Measurements from ENCODE around the gene NEK9.
A peak's percentile ranks its signal among the peaks of the same experiment; 100 is the strongest.
"Not testable (repeated sequence)": the region's sequence is repeated elsewhere in the genome, so short reads cannot be mapped to it uniquely, and the experiment has no call there.

The NEK9 gene

DNA sequence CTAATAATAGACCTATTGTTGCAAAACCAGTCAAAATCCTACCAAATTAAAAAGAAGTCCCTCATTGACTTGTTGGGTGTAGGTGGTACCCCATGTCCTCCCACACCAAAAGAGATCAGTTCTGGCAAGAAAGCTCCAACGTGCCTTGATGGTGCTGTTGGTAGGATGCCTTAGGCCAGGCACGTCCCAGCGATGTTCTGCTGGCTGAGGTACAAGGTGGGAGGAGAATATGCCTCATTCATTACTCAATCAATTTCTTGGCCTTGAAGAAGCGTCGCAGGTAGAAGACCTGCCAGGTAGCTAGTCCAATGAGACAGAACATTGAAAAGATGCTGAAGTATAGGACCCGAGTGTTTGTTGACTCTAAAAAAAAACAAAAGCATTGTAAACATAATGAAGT lies 7.8 kb upstream of the NEK9 start:
- no peak for DNase-seq
- Mint-ChIP-seq H3K9me3 (no peaks in the 10 kb centered on the region), H3K4me1 (ENCODE audit: low read depth) (peaks cover 24% of the 10 kb centered on the region), H3K27ac (peak overlapping the region; percentile 22), H3K4me3 (no peak overlapping the region), H3K36me3 (ENCODE audit: low read depth) (peaks cover 67% of the 10 kb centered on the region), H3K27me3 (no peaks in the 10 kb centered on the region)

- Mint-ChIP-seq H3K27ac (no peak overlapping the region), H3K36me3 (ENCODE audit: low read depth) (peaks cover 67% of the 10 kb centered on the region), H3K4me3 (no peak overlapping the region), H3K4me1 (ENCODE audit: low read depth) (peaks cover 18% of the 10 kb centered on the region), H3K27me3 (no peaks in the 10 kb centered on the region), H3K9me3 (no peaks in the 10 kb centered on the region)
- no peak for DNase-seq
Observed at GRCh38 chr14:75133597-75133996, 6.7 kb upstream of the NEK9 start.

- Mint-ChIP-seq H3K27ac (peak overlapping the region; percentile 51), H3K4me1 (ENCODE audit: low read depth) (peaks cover 21% of the 10 kb centered on the region), H3K36me3 (ENCODE audit: low read depth) (peaks cover 69% of the 10 kb centered on the region), H3K9me3 (no peaks in the 10 kb centered on the region), H3K4me3 (no peak overlapping the region), H3K27me3 (no peaks in the 10 kb centered on the region)
- no peak for DNase-seq
Observed at GRCh38 chr14:75132382-75133086, 5.7 kb upstream of the NEK9 start.

GRCh38 chr14:75128596-75128990 lies 1.7 kb upstream of the NEK9 start:
- no peaks in the 10 kb centered on the region for H3K27me3 Mint-ChIP-seq
- peaks cover 45% of the 10 kb centered on the region for H3K4me1 Mint-ChIP-seq (ENCODE audit: low read depth)

DNA sequence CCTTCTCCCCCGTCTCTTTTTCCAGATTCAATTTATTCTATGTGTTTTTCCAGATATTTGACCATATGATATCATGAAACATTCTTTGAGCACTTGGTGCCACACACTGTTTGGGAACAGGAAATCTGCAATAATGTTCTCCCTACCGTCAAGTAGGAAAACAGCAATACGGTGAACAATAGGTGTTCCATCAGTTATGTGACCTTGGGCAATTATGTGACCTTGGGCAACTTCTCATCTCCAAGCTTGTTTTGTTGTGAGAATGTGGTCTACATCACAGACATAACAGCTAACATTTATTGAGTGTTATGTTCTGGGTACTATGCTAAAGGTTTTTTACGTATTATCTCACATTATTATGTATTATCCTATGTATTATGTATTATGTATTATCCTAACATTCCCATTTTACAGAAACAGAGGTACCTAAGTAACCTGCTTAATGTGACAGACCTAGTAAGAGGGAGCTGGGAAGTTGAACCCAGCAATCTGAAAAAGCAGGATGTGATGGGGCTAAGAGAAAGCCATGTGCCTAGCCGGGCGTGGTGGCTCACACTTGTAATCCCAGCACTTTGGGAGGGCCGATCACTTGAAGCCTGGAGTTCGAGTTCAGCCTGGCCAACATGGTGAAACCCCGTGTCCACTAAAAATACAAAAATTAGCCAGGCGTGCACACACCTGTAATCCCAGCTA lies 1.2 kb upstream of the NEK9 start:
- H3K9me3 Mint-ChIP-seq = no peaks in the 10 kb centered on the region
- H3K4me3 Mint-ChIP-seq = peak overlapping the region; percentile 99
- no peak for DNase-seq
- peaks cover 52% of the 10 kb centered on the region for H3K36me3 Mint-ChIP-seq (ENCODE audit: low read depth)
- H3K4me1 Mint-ChIP-seq (ENCODE audit: low read depth) = peaks cover 47% of the 10 kb centered on the region
- no peaks in the 10 kb centered on the region for H3K27me3 Mint-ChIP-seq
- H3K27ac Mint-ChIP-seq = peak overlapping the region; percentile 99

More at GRCh38 chr14:75128596-75128990, 1.7 kb upstream of the NEK9 start:
- Mint-ChIP-seq H3K36me3 (ENCODE audit: low read depth) (peaks cover 57% of the 10 kb centered on the region), H3K27ac (no peak overlapping the region), H3K4me3 (peak overlapping the region; percentile 99), H3K9me3 (no peaks in the 10 kb centered on the region)
- no peak for DNase-seq

DNA sequence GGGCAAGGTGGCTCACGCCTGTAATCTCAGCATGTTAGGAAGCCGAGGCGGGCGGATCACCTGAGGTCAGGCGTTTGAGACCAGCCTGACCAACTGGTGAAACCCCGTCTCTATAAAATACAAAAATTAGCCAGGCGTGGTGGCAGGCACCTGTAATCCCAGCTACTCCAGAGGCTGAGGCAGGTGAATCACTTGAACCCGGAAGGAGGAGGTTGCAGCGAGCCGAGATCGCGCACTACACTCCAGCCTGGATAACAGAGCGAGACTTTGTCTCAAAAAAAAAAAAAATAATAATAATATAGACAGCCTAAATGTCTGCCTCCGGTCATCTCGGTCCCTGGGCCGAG lies 599 bp upstream of the NEK9 start:
- DNase-seq, H3K27me3 Mint-ChIP-seq, H3K9me3 Mint-ChIP-seq: not testable (repeated sequence)
- peaks cover 46% of the 10 kb centered on the region for H3K36me3 Mint-ChIP-seq (ENCODE audit: low read depth)
- peaks cover 44% of the 10 kb centered on the region for H3K4me1 Mint-ChIP-seq (ENCODE audit: low read depth)
- peak overlapping the region; percentile 99 for H3K4me3 Mint-ChIP-seq
- peak overlapping the region; percentile 99 for H3K27ac Mint-ChIP-seq

GRCh38 chr14:75126121-75126544 lies 715 bp downstream of the NEK9 start:
- H3K27ac Mint-ChIP-seq = peak overlapping the region; percentile 99
- no peaks in the 10 kb centered on the region for H3K9me3 Mint-ChIP-seq
- H3K36me3 Mint-ChIP-seq (ENCODE audit: low read depth) = peaks cover 46% of the 10 kb centered on the region
- H3K4me1 Mint-ChIP-seq (ENCODE audit: low read depth) = peaks cover 52% of the 10 kb centered on the region
- DNase-seq = no peak
- H3K27me3 Mint-ChIP-seq = no peaks in the 10 kb centered on the region
- peak overlapping the region; percentile 99 for H3K4me3 Mint-ChIP-seq

DNA sequence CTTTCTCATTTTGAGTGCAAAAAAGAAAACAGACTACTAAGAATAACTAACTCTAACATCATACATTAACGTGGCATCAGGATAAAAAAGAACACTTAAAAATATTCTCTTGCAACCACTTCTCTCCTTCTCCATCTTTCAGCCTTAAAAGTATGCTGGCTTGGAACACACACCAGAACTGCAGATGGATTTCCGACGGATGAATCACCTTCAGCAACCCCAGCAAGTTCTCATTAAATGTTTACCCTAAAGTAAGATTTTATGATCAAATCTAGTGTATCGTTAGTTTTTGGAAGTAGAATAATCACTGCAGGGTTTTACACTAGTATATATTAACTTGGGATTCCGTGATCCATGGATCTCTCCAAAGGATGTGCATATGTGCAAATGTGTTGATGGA lies 1.2 kb downstream of the NEK9 start:
- Mint-ChIP-seq H3K9me3 (no peaks in the 10 kb centered on the region), H3K36me3 (ENCODE audit: low read depth) (peaks cover 49% of the 10 kb centered on the region), H3K4me1 (ENCODE audit: low read depth) (peaks cover 56% of the 10 kb centered on the region), H3K27ac (peak overlapping the region; percentile 99), H3K4me3 (peak overlapping the region; percentile 99), H3K27me3 (no peaks in the 10 kb centered on the region)
- DNase-seq = no peak

DNA sequence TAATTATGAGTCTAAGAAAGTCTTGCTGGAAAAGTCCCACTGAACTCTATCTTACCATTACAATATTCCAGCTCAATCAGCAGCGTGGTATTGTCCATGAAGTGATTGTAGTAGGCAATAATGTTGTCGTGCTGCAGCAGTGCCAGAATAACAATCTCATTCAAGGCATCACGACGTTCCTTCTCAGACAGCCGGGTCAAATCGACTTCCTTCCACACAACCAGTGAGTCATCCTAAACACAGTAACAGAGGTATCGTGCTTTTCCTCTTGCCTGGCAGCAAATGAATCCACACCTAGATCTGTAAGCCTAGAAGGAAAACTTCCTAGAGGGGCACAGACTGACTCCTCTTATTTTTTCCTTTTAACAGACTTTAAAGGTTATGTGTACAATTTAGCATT lies 2.9 kb downstream of the NEK9 start:
- peaks cover 55% of the 10 kb centered on the region for H3K36me3 Mint-ChIP-seq (ENCODE audit: low read depth)
- H3K4me1 Mint-ChIP-seq (ENCODE audit: low read depth) = peaks cover 60% of the 10 kb centered on the region
- no peaks in the 10 kb centered on the region for H3K9me3 Mint-ChIP-seq
- DNase-seq = no peak
- H3K27me3 Mint-ChIP-seq = no peaks in the 10 kb centered on the region
- H3K4me3 Mint-ChIP-seq = peak overlapping the region; percentile 22
- H3K27ac Mint-ChIP-seq = peak overlapping the region; percentile 99

DNA sequence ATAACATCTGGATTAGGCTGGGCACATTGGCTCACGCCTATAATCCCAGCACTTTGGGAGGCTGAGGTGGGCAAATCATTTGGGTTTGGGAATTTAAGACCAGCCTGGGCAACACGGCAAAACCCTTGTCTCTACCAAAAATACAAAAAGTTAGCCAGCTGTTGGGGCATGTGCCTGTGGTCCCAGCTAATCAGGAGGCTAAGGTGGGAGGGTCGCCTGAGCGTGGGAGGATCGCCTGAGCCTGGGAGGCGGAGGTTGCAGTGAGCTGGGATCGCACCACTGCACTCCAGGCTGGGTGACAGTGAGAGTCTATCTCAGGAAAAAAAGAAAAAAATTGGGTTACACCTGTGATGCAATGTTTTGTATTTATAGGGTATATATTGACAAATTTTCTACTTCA lies 5.3 kb downstream of the NEK9 start:
- Mint-ChIP-seq H3K27ac (peak overlapping the region; percentile 28), H3K4me1 (ENCODE audit: low read depth) (peaks cover 48% of the 10 kb centered on the region), H3K36me3 (ENCODE audit: low read depth) (peaks cover 64% of the 10 kb centered on the region), H3K4me3 (no peak overlapping the region), H3K27me3 (no peaks in the 10 kb centered on the region), H3K9me3 (no peaks in the 10 kb centered on the region)
- no peak for DNase-seq

DNA sequence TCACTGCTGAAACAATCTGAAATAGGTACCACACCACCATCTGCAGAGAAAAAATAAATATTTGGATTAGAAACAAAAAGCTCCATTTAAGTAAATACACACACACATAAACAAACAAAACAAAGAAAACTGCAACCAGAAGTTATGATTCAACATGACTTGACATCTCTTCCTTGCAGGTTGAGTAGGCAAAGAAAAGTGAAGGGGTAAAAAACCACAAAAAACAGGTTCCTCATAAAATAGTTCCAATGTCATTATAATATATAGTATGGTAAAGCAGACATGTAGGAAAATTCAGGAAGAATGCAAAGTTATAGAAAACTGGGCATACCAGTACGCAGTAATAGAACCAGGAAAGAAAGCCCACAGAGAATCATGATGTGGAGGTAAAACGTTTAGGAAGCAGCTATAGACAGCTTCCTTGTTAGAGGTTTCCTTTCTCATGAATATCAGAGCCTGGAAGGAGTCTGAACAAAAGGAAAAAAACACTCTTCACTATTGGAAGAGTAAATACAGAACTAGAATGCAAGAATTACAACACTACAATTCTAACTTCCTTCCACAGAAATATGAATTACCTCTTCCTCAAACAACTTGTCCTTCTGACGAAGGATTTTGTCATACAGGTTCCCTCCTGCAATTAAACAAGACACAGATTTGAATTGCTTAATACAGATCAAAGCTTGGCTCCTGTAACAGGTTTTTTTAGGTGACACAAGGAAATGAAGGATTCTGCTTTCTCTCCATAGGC lies 6.1 kb downstream of the NEK9 start:
- peaks cover 67% of the 10 kb centered on the region for H3K36me3 Mint-ChIP-seq (ENCODE audit: low read depth)

GRCh38 chr14:75119056-75119455 lies 7.8 kb downstream of the NEK9 start:
- H3K27ac Mint-ChIP-seq = no peak overlapping the region
- no peaks in the 10 kb centered on the region for H3K27me3 Mint-ChIP-seq
- no peak for DNase-seq
- peaks cover 34% of the 10 kb centered on the region for H3K4me1 Mint-ChIP-seq (ENCODE audit: low read depth)
- peaks cover 79% of the 10 kb centered on the region for H3K36me3 Mint-ChIP-seq (ENCODE audit: low read depth)
- H3K4me3 Mint-ChIP-seq = no peak overlapping the region
- H3K9me3 Mint-ChIP-seq = no peaks in the 10 kb centered on the region

More for the DNA sequence above, 6.1 kb downstream of the NEK9 start:
- H3K27ac Mint-ChIP-seq = peak overlapping the region; percentile 51
- no peaks in the 10 kb centered on the region for H3K27me3 Mint-ChIP-seq
- no peak overlapping the region for H3K4me3 Mint-ChIP-seq
- no peak for DNase-seq
- H3K4me1 Mint-ChIP-seq (ENCODE audit: low read depth) = peaks cover 44% of the 10 kb centered on the region
- H3K9me3 Mint-ChIP-seq = no peaks in the 10 kb centered on the region

DNA sequence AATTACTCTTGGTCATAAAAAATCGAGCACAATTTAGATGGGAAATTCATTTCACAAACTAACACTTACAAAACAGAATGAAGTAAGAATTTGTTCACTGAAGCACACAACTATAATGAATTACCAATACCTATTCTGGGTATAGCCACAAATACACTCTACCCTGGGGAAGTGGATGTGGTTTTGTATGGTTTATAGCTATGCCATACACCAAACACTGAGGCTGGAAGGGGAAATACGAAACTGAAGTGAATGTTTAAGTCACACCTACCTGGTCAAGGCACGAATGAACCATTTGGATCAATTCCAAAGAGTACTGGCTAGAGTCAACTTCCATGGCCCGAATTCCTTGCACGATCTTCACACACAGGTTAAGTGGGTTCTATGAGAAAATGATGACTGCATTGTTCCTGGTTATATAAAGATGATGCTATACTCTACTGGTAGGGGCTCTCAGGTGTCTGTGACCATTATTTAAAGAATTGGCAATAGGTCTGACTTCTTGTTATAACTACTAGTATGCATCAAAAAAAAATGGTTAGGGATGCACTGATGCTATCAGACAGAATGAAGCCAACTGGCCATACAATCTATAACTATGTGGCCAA lies 12.8 kb downstream of the NEK9 start:
- H3K4me1 Mint-ChIP-seq (ENCODE audit: low read depth) = peaks cover 12% of the 10 kb centered on the region
- no peak for DNase-seq
- no peak overlapping the region for H3K27ac Mint-ChIP-seq
- H3K36me3 Mint-ChIP-seq (ENCODE audit: low read depth) = peaks cover 94% of the 10 kb centered on the region
- H3K4me3 Mint-ChIP-seq = no peak overlapping the region
- H3K9me3 Mint-ChIP-seq = no peaks in the 10 kb centered on the region
- H3K27me3 Mint-ChIP-seq = no peaks in the 10 kb centered on the region

DNA sequence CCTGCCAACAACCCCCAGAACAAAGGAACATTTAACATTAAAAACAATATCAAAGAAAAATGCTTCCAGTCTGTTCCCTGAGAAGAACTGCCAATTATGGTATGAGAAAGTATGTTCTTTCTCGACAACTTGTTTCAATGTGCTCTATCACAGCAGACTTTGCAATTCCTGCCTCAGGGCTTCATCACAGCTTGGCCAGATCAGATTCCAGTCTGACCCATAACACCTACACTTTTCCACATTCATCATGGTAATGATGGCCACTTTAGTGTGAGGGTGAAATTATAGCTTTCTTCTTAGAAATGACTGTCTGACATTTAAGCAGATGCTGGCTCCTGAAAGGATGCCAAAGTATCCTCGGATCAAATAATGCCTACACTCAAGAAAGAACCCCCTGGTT lies 17.0 kb downstream of the NEK9 start:
- no peak for DNase-seq
- Mint-ChIP-seq H3K9me3 (no peaks in the 10 kb centered on the region), H3K4me1 (ENCODE audit: low read depth) (peaks cover 10% of the 10 kb centered on the region), H3K4me3 (no peak overlapping the region), H3K27ac (no peak overlapping the region), H3K36me3 (ENCODE audit: low read depth) (peaks cover 90% of the 10 kb centered on the region), H3K27me3 (no peaks in the 10 kb centered on the region)
